Measurements from ENCODE around the gene CAMSAP2.

CAMSAP2 gene

DNA sequence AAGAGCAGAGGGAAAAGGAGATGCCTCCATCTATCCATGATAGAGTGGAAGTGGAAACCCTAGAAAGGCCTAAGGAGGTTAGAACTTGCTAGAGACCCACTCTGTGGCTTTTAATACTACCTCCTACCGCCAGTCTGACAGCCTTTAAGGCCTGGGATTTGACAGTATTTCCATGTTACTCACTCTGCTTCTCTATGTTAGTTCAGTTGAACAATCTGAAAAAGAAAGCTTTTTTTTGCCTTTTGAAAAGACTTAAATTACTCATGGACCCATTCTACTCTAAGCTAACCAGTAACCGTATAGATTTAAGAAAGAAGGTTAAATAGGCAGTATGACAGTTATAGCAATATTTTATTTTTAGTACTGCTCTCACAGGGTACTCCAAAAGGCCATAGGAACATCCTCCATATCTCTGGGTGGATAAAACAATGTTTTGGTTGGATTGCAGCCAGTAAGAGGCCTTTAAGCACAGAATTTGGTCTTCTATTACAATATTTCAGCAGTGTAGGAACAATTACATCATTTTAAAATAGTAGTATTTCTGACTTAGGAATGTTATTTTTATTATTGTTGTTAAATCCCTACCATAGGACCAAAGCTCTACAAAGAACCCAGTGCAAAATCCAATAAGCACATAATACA, 118.1 kb downstream of the CAMSAP2 start:
- DNase-seq, result peak; percentile 41

DNA sequence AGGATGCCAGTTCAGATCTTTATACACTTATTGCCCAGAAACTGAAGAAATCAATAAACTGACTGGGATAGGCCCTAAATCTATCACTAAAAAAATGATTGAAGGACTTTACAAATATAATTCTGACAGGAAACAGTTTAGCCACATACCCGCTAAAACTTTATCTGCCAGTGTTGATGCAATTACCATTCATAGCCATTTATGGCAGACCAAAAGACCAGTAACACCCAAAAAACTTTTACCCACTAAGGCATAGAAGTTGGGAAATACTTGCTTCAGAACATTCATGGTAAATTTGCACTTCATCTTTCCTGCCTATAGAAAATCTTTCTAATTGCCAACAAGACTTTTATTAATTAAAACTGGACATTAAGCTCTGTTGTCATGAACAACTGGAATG, 119.1 kb downstream of the CAMSAP2 start:
- DNase-seq, result peak; percentile 86

DNA sequence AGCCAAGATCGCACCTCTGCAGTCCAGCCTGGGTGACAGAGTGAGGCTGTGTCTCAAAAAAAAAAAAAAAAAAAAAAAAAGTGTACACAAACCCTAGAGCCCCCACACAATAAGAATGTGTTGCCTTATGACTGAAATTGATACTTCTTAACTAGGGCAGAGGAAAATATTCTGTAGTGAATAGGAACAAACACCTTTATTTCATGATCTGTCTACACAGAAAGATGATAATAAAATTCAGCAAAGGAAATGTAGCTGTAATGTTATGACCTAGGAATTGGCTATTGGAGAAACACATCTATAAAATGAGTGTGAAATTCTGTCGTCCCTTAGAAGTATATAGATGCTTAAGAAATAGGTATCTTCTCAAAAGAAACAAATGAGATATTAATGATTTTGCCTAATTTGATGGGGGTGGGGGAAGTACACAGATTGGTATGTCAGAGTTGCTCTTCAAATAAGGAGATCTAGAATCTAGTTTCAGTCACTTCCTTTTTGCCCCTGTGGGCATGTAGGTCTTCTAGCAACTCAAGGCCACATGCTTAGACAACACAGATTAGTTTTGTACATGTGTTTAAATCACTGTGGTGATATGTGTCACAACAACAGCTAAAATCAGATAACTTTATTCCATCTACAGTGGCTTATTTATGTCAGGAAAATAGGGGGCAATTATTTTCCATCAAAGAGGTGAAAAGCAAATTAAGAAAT, 123.4 kb downstream of the CAMSAP2 start:
- peak; percentile 73 for DNase-seq

DNA sequence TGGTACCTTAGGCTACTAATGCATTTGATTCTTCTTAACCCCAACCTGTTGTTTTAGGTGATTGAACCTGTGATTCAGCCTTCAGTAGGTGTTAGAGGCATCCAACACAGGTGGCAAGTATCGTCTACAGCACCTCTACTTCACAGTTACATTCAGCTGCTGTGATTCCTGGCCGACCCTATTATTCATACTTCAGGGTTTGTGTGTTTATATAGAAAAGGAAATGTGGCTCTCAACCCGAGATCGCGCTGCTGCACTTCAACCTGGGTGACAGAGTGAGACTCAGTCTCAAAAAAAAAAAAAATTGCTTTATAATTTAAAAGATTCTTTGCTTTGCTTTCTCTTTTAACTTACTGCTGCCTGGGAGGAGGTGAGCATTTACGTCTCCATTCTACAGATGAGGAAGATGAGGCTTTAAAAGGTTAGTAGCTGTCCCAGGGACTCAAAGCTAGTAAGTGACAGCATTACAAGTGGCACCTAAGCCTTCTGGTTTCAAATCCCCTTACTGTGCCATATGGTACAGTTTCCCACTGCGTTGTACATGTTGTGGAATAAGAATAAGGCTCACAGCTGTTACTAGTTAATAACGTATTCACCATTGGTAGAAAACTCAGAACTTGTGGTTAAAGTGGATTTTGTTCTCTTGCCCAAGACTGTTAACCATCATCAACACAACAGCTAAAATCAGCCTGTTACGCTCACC, 124.2 kb downstream of the CAMSAP2 start:
- peak; percentile 95 for DNase-seq

DNA sequence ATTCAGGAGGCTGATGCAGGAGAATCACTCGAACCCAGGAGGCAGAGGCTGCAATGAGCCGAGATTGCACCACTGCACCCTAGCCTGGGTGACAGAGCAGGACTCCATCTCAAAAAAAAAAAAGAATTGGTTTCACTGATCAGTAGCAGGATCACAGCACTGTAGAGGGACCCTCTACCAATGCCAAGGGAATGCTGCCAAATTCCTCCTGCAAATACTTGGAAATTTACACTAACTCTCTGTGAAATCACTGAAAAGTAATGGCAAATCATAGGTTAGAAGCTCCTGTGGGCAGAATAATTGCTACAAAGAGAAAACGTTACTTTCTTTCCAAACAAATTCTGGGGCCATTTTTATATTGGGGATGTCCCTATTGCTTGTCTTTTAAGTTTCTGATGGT, 127.4 kb downstream of the CAMSAP2 start:
- DNase-seq, result no peak

DNA sequence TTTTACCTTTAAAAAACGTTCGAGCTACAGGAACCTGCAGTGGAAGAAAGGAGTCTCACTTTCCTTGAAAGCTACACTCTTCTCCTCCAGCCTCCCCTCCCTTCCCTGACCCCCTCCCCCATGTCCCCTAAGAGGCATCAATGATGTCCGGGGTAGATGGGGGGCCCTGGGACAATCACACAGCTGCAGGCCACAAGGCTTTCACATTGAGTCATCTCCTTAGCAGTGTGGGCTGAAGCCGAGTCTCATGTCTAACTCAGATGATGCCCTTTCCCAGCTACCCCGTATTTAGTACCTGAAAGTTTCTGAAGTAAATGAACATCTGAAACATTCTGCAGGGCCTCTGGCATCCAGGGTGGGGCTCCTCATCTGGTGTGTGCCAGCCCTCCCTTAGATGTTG, 127.8 kb downstream of the CAMSAP2 start:
- peak; percentile 31 for DNase-seq

DNA sequence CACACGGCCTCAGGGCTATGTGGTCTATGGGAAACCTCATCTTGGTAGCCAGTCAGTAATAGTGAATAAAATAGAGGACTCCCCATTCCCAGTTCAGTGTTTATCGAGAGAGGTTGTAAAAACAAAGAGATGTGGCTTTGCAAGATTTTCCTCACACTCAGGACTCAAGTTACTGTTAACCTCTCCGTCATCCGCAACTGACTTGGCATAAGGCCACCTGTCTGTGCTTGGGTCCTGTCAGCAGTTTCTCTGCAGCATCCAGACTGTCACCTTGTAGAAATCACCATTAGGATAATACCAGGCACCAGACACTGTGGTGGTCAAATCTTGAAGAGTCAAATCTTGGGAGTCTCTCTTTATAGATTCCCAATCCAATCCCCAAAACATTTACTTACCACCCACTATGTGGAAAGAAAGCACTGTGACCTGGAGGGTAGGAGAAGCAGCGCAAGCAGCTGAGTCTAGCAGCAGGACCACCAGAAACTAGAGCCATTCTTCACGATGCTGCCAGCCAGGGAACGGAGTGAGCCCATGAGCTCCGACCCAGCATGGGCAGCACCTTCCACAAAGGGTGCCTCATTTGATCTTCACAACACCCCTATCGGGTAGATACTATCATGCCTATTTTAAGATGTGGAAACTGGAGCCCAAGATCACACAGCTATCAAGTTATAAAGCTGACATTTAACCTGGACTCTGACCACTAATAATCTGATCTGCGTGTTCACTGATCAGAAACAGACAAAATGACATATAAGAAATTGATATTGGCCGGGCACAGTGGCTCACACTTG, 128.5 kb downstream of the CAMSAP2 start:
- DNase-seq, result no peak

DNA sequence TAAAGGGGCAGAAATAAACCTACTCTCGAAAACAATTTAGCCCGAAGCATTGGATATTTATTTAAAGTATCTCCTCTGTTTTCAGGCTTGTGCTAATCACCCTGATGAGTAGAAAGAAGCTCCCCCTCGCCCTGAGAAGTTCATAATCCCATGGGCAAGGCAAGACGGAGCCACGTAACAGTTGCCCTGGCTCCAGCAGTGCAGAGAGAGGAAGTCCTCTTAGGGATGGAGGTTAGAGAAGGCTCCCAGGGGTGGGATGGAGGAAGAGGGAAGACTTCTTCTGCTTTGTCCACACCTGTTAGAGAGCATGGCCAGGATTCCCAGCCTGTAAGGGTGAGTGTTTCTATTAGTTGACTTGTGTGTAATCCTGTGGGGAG, 130.7 kb downstream of the CAMSAP2 start:
- DNase-seq, result peak; percentile 32

DNA sequence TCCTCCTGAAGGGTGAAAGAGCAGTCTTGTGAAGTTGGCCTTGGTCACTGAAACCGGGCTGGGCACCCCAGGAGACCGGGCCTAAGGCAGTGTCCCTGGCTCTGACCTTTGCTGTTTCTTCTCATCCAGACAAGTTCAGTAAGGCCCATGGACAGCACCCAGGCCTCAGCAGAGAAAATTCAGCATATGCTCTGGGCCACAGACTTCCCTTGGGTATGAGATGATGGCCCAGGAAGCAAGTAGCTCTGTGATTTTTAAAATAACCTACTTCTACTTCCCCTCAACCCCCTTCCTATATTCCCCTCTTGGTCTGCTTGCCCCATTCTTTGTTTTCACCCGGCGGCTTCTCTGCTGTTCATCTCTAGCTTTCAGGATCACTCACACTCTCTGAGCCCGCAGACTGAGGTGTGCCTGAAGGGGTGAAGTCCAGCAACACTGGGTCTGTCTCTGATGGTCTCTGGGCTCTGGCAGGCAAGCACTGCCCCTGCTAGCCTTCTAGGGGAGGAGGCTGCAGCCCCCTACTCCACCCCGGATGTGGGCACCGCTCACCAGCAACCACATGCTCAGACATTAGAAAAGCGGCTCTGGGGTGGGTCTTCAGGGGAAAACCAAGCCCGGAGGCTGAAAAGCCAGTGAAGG, 131.2 kb downstream of the CAMSAP2 start:
- DNase-seq, result peak; percentile 43

DNA sequence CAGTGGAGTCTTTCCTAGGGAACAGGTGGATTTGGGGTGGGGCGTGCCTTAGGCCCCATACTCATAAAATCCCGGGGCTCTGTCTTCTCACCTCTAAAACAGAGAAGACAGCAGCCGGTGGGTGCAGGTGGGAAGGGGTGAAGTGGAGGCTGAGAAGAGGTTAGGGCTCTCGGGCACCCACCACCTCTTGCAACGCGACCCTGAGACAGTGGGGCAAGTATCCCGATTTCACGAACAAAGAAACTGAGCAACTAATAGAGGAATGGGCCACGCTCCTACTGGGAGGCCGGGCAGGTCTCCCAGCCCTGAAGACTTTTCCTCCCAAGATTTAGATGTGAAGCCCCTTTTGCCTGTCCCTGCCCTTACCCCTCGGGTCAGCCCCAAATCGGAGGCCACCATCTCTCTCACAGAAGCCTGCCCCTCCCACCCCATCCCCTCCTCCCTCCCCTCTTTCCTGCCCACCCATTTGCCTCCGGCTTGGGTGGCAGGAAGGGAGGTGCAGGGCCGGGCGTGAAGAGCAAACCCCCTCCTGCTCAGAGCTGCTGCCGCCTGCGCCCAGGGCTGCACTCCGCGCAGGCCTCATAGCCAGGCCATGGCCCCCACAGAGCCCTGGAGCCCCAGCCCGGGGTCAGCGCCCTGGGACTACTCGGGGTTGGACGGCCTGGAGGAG, 133.9 kb downstream of the CAMSAP2 start, which contains the start of gene GPR25:
Gene GPR25 (plus strand): TSS at position 536 of the 670 bp plus-strand sequence. CDS start 57 bp downstream, at position 593.
- DNase-seq, result no peak

DNA sequence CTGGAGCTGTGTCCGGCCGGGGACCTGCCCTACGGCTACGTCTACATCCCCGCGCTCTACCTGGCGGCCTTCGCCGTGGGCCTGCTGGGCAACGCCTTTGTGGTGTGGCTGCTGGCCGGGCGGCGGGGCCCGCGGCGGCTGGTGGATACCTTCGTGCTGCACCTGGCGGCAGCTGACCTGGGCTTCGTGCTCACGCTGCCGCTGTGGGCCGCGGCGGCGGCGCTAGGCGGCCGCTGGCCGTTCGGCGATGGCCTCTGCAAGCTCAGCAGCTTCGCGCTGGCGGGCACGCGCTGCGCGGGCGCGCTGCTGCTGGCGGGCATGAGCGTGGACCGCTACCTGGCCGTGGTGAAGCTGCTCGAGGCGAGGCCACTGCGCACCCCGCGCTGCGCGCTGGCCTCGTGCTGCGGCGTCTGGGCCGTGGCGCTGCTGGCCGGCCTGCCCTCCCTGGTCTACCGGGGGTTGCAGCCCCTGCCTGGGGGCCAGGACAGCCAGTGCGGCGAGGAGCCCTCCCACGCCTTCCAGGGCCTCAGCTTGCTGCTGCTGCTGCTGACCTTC, 134.5 kb downstream of the CAMSAP2 start:
- no peak for DNase-seq

DNA sequence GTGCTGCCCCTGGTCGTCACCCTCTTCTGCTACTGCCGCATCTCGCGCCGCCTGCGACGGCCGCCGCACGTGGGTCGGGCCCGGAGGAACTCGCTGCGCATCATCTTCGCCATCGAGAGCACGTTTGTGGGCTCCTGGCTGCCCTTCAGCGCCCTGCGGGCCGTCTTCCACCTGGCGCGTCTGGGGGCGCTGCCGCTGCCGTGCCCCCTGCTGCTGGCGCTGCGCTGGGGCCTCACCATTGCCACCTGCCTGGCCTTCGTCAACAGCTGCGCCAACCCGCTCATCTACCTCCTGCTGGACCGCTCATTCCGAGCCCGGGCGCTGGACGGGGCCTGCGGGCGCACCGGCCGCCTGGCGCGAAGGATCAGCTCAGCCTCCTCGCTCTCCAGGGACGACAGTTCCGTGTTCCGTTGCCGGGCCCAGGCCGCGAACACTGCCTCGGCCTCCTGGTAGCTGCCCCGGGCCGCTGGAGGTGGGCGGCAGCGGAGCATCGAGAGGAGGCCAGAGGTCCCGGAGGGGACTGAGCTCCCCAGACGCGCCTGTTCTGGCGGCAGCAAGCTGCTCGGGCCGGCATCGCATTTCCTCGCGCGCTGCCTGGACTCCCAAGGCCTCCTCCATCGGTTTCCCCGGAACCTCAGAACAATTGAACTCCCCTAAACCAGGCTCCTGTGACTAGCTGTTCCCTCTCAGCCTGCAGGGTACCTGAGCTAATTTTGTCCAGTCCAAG, 135.1 kb downstream of the CAMSAP2 start:
- no peak for DNase-seq

DNA sequence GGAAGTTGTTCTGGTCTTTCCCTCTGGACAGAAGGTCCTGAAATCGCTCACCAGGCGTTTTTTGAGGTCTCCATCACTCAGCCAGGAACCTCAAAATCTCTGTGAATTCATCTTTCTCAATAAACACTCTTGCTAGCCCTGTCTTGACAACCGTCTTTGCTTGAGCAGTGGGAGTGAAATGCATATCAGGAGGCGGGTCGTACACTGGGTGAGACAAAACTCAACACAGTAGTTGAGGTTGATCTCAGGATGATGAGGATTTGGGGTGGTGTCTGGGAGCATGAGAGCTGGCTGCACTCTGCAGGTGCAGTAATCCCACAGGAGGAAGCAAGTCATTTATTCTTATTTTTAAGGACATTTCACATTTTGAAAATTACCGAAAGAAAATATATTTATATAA, 136.0 kb downstream of the CAMSAP2 start:
- DNase-seq, result no peak

DNA sequence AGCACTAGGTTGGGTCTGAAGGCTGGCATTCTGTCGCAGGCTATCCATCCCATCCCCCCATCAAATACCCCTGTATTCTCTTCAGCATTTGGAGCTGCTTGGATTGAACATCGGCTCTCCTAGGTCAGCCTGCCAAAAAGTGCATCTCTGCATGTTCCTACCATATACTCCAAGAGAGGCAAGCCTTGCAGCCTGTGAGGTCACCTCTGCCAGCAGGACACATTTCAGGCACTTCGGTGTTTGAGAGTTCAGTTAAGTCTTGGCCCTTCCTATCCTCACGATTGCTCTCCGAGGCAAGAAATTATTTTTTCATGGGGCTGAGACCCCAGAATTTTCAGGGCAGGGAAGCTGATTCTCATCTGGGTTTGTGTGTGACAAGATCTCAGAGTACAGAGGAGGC, 136.7 kb downstream of the CAMSAP2 start:
- DNase-seq, result no peak

DNA sequence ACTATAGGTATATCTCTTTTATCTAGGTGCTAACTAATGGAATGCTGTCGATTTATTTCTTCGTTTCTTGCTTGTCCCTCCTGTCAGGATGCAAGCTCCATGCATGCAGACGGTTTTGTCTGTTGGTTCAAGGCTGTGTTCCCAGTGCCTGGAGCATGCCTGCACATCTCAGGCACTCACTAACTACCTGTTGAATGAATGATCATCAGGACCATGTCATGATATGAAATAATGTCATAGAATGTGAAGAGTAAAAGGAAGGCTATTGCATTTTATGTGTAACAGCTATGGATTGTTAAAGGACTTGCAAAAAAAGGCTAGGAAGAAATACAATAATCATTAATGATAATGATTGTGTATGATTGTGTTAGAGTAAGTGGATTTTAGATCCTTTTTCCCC, 138.3 kb downstream of the CAMSAP2 start:
- no peak for DNase-seq

DNA sequence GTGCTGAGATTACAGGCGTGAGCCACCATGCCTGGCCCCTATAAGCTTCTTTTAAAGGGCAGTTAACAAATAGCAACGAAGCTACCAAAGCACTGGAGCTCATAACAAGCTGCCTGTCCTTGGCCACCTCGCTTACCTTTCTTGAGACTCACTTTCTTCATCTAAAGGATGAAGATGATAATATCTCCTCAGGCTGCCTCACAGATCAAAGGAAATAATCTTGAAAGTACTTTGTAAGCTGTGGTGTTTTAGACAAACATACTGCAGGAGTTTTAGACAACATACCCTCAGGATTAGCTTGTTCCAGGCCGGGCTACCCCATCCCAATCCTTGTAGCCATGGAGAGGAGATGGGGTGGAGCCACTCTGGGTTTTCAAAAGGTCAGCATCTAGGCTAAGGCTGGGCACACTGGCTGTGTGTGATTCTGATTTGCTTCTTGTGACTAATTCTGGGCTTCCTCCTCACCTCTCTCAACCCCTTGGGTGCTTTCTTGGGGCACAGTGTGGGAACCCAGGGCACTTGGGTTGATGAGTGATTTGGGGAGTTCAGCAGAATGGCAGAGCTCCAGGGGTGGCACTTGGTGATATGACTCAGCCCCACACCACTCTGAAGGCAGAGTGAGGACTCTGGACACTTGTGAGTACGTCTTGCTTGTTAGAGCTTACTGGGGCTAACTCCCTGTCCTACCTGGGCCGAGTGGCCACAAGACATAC, 139.3 kb downstream of the CAMSAP2 start:
- no peak for DNase-seq

DNA sequence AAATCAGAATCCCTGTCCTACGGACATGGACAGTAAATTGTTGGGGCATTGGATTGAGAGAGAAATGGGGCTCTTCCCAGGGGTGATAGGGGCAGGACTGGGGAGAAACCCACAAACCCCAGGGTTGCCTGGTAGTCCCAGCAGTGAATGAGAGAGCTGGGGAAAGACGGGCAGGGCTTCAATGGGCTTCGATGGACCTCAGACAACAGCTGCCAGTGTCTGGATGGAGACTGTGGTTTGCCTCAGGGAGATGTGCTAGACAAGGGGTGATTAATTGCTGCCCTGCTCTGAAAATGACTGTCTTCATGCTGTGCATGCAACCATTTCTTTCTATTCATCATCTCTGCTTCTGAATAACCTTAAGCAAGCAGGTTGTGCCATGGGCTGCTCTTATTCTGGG, 141.5 kb downstream of the CAMSAP2 start:
- DNase-seq, result peak; percentile 45

DNA sequence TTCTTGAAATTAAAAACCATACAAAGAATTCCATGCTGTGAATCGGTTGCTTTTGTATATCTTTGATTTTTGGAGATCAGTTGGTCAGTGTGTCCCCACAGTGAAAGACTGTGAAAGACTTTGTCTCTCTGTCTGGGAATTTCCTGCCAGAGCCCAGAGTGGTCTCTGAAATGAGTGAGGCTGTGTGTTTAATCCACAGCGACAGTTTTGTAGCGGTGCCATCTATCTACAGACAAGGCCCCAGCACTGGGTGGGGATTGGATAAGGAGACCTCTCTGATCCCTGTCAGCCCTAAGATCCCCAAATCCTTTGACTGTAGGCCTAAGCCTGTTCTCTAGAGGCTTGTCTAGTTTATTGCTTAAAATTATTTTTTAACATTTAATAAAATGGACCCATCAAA, 144.4 kb downstream of the CAMSAP2 start:
- no peak for DNase-seq

DNA sequence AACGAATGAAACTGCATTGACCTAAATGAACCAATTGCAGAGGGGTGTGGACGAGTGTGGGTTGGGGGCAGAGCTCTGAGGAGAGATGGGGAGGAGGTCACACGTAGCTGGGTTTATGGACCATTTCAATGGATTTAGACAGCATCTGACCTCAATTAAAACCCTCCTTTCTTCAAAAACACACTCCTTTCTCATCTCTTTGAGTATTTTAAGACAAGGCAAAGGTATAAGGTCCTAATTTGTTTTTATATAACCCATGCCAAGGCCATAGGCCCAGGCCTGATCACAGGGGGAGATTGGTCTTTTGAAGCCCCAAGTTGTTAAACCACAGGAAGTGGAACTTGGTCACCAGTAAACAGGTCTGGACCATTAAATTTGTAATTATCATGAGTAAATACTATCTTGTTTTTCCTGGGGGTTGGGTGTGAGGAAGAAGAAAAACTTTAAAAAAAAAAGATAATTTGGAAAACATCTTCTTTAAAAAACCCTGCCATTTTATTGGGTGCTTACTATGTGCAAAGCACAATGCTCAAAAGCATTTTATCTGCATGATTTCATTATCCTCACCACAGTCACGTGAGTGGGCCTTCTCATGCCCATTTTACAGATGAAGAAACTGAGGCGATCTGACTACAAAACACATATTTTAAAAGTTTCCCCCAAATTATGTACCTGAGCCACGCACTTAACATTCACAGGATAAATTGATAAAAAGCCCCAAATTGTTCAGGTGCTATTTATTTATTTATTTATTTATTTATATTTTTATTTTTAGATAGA, 147.1 kb downstream of the CAMSAP2 start:
- DNase-seq, result no peak

DNA sequence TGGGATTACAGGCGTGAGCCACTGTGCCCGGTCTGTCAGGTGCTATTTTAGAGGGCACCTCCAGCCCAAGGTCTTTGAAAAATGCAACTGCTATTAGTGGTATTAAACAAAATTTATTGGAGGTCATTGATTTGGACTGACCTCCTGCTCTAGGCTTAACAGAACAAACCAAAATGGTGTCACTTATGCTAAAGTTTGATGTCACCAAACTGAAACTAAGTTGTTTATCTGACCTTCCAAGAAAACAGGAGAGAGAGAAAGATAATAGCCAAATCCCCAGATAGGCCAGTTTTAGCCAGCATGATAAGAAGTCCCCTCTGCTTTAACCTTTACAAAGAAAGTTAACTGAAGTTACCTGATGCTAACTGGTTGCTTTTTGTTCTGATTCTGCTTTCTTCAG, 147.9 kb downstream of the CAMSAP2 start:
- no peak for DNase-seq

All from MV-4-11 (cell line).